SK-N-SH (cell line): Measurements from ENCODE around the gene NEU2. TPM values are rescaled to one million over a fixed set of nuclear protein-coding genes. Genes with fewer than 3 reads are reported as not detected.

Experiments
- CTCF ChIA-PET: fragments of 300-600, 350-600 bp; formaldehyde crosslinking; extraction: SDS; loops from one replicate; lab custom pipeline; 2021; lab: Yijun Ruan, JAX
- POLR2A ChIA-PET: fragments of 350-600 bp; sonication (Branson Sonifier 250); formaldehyde crosslinking; extraction: SDS; loops from one replicate; lab custom pipeline; 2020; ENCODE audit warnings: antibody characterized with exemption, inconsistent platforms; lab: Yijun Ruan, JAX
- DNase-seq: peaks from one replicate; pipeline ENCODE4 v3.0.0; 2012
- H2AFZ ChIP-seq: fragments of 200-600 bp; sonication (generic); 2 replicates; pipeline ENCODE4 v1.8.1; 2016; ENCODE audit warnings: antibody characterized with exemption, mild to moderate bottlenecking, low read depth
- H3F3A ChIP-seq: fragments of 200-600 bp; sonication (generic); replicated peaks from 2 replicates; pipeline ENCODE3; 2016; ENCODE audit warnings: antibody characterized with exemption, mild to moderate bottlenecking; ENCODE audit not compliant: insufficient read depth
- H3K27ac ChIP-seq, 2 experiments: fragments of 200-500 bp in 1 of 2; fragments of 200-600 bp in 1 of 2; sonication (Bioruptor generic) in 1 of 2; sonication (generic), shearing (Covaris generic) in 1 of 2; 2 replicates each; pipeline versions ENCODE4 v1.5.1 to v1.6.1; 2014 to 2016; ENCODE audit warnings: low read depth in 2 of 2, inconsistent platforms in 1 of 2, low read length in 1 of 2, mild to moderate bottlenecking in 1 of 2, mixed read lengths in 1 of 2
- H3K27me3 ChIP-seq: fragments of 200-600 bp; sonication (generic), shearing (Covaris generic); 2 replicates; pipeline ENCODE4 v1.6.1; 2016; ENCODE audit warnings: mixed run types; ENCODE audit not compliant: insufficient read depth
- H3K36me3 ChIP-seq, 2 experiments: fragments of 200-500 bp in 1 of 2; fragments of 200-600 bp in 1 of 2; sonication (Bioruptor generic) in 1 of 2; sonication (generic) in 1 of 2; replicated peaks in 1 of 2; 2 replicates each; pipeline versions ENCODE3 to v1.5.1; 2014 to 2016; ENCODE audit warnings: low read length in 1 of 2, mild to moderate bottlenecking in 1 of 2; ENCODE audit not compliant: insufficient read depth in 2 of 2, control insufficient read depth in 1 of 2
- H3K4me1 ChIP-seq, 2 experiments: fragments of 200-500 bp in 1 of 2; fragments of 200-600 bp in 1 of 2; sonication (Bioruptor generic) in 1 of 2; sonication (generic), shearing (Covaris generic) in 1 of 2; 2 replicates each; pipeline versions ENCODE4 v1.5.1 to v1.6.1; 2014 to 2016; ENCODE audit warnings: low read depth in 1 of 2, low read length in 1 of 2, mixed run types in 1 of 2; ENCODE audit not compliant: insufficient read depth in 2 of 2, control insufficient read depth in 1 of 2
- H3K4me2 ChIP-seq: fragments of 200-600 bp; sonication (generic), shearing (Covaris generic); 2 replicates; pipeline ENCODE4 v1.6.1; 2017; ENCODE audit warnings: mixed run types
- H3K4me3 ChIP-seq, 2 experiments: fragments of 200-500 bp in 1 of 2; fragments of 200-600 bp in 1 of 2; sonication (Bioruptor generic) in 1 of 2; sonication (generic), shearing (Covaris generic) in 1 of 2; 2 replicates each; pipeline versions ENCODE4 v1.5.1 to v1.8.1; 2014 to 2016; ENCODE audit warnings: low read depth in 2 of 2, inconsistent platforms in 1 of 2, low read length in 1 of 2, mild to moderate bottlenecking in 1 of 2, mixed read lengths in 1 of 2, moderate library complexity in 1 of 2
- H3K79me2 ChIP-seq: fragments of 200-600 bp; sonication (generic); 2 replicates; pipeline ENCODE4 v1.8.1; 2017; ENCODE audit warnings: mild to moderate bottlenecking; ENCODE audit not compliant: insufficient read depth
- H3K9ac ChIP-seq: fragments of 200-600 bp; sonication (generic); 2 replicates; pipeline ENCODE4 v1.6.1; 2017; ENCODE audit warnings: mixed run types
- H3K9me2 ChIP-seq: fragments of 200-600 bp; sonication (generic); 2 replicates; pipeline ENCODE4 v1.6.1; 2017; ENCODE audit warnings: mixed run types
- H3K9me3 ChIP-seq: fragments of 200-600 bp; sonication (generic); 2 replicates; pipeline ENCODE4 v1.6.1; 2017; ENCODE audit warnings: mixed run types, mild to moderate bottlenecking, moderate library complexity
- H4K20me1 ChIP-seq: fragments of 200-600 bp; sonication (generic); 2 replicates; pipeline ENCODE4 v1.6.1; 2017; ENCODE audit warnings: mild to moderate bottlenecking, mixed run types; ENCODE audit not compliant: insufficient read depth
- CTCF ChIP-seq: fragments of 200-600 bp; sonication (generic); IDR thresholded peaks from 2 replicates; pipeline ENCODE4 v1.6.1; 2017; ENCODE audit warnings: antibody characterized with exemption, mild to moderate bottlenecking, moderate library complexity
- ELF1 ChIP-seq: IDR thresholded peaks from 2 replicates; pipeline ENCODE4 v1.4.0; 2012
- FOSL2 ChIP-seq: IDR thresholded peaks from 2 replicates; pipeline ENCODE4 v1.4.0; 2012; ENCODE audit warnings: low read depth, mild to moderate bottlenecking, moderate library complexity, borderline replicate concordance
- FOXM1 ChIP-seq: IDR thresholded peaks from 2 replicates; pipeline ENCODE4 v1.4.0; 2012; ENCODE audit warnings: low read depth, mild to moderate bottlenecking
- GATA2 ChIP-seq: sonication (generic); formaldehyde crosslinking; IDR thresholded peaks from 2 replicates; pipeline ENCODE4 v1.5.0; 2020; ENCODE audit warnings: mild to moderate bottlenecking, missing genetic modification reagents
- IRF3 ChIP-seq: fragments of 150-350 bp; IDR thresholded peaks from 2 replicates; pipeline ENCODE4 v1.6.1; 2016; ENCODE audit warnings: mild to moderate bottlenecking, low read depth, low read length
- JUND ChIP-seq: IDR thresholded peaks from 2 replicates; pipeline ENCODE4 v1.4.0; 2012
- MXI1 ChIP-seq: IDR thresholded peaks from 2 replicates; pipeline ENCODE4 v1.6.1; 2012; ENCODE audit warnings: mild to moderate bottlenecking, low read depth, low read length, improper control_type of control experiment
- NFIC ChIP-seq: IDR thresholded peaks from 2 replicates; pipeline ENCODE4 v1.4.0; 2012; ENCODE audit warnings: borderline replicate concordance
- RCOR1 ChIP-seq: fragments of 150-350 bp; IDR thresholded peaks from 2 replicates; pipeline ENCODE4 v1.6.1; 2017; ENCODE audit warnings: antibody characterized with exemption, low read length
- REST ChIP-seq: IDR thresholded peaks from 2 replicates; pipeline ENCODE4 v1.6.1; 2012; ENCODE audit warnings: mild to moderate bottlenecking, low read depth, low read length, moderate library complexity
- RXRA ChIP-seq: IDR thresholded peaks from 2 replicates; pipeline ENCODE4 v1.4.0; 2012; ENCODE audit warnings: low read depth, mild to moderate bottlenecking, borderline replicate concordance
- SMC3 ChIP-seq: IDR thresholded peaks from 2 replicates; pipeline ENCODE4 v1.6.1; 2012; ENCODE audit warnings: low read depth, low read length, improper control_type of control experiment
- TCF12 ChIP-seq: IDR thresholded peaks from 2 replicates; pipeline ENCODE4 v1.4.0; 2012
- USF1 ChIP-seq: IDR thresholded peaks from 2 replicates; pipeline ENCODE4 v1.4.0; 2012; ENCODE audit warnings: low read depth, borderline replicate concordance
- YY1 ChIP-seq: IDR thresholded peaks from 2 replicates; pipeline ENCODE4 v1.4.0; 2012; ENCODE audit warnings: low read depth, mild to moderate bottlenecking
- WGBS: methylation state at CpG from one replicate; pipeline ENCODE4 v1.1.6; 2017; ENCODE audit warnings: low lambda C conversion rate; 5-methylcytosine and 5-hydroxymethylcytosine counted together
- polyA plus RNA-seq, 3 experiments: library from polyadenylated mRNA; depleted of rRNA; stranded (reverse); fragments of >200 nt; gene quantifications; 2 replicates each; pipeline ENCODE4 v1.2.3, GENCODE V29; 2012

The NEU2 gene
- polyA plus RNA-seq, 1 of the 3 experiments (the other 2 are of a cell fraction): not detected

- Histone ChIP-seq H3F3A (no peaks in the 10 kb centered on the region), H3K27me3 (no peaks in the 10 kb centered on the region), H3K4me1 (no peaks in the 10 kb centered on the region), H2AFZ (no peak overlapping the region), H3K36me3 (no peaks in the 10 kb centered on the region), H3K9ac (no peak overlapping the region), H3K79me2 (no peaks in the 10 kb centered on the region), H3K9me3 (no peaks in the 10 kb centered on the region), H4K20me1 (no peaks in the 10 kb centered on the region), H3K4me2 (no peak overlapping the region), H3K27ac (no peak overlapping the region), H3K4me3 (no peak overlapping the region), H3K9me2 (no peaks in the 10 kb centered on the region)
- no peak for DNase-seq
- CTCF ChIA-PET: interaction anchor here (0.8 to 1.2 kb wide), 4 partner anchors 9 to 43 kb away, joined by 3 to 4 read pairs (median 3); no protein-coding TSS in a partner anchor
- POLR2A ChIA-PET: no interaction called here
- TF ChIP-seq MXI1 (no peak), YY1 (no peak)
- WGBS: 100% methylated on average over 1 of the region's 1 CpG
These were observed 20.8 kb upstream of the NEU2 start for GRCh38 chr2:233011702-233012131.

GRCh38 chr2:233012301-233012971 lies 20.0 kb upstream of the NEU2 start:
- no peaks in the 10 kb centered on the region for H3K9me2 ChIP-seq
- TF ChIP-seq REST (no peak), TCF12 (no peak), IRF3 (no peak), FOXM1 (no peak), RCOR1 (no peak), CTCF (no peak), RXRA (no peak), GATA2 (CRISPR knock-in tag) (no peak), ELF1 (no peak), USF1 (no peak), JUND (no peak), SMC3 (no peak), FOSL2 (no peak), NFIC (no peak)
- no peak for DNase-seq
- CTCF ChIA-PET: interaction anchor here (0.8 to 1.2 kb wide), 2 partner anchors 8 to 42 kb away, joined by 3 to 4 read pairs; no protein-coding TSS in a partner anchor
- H2AFZ ChIP-seq: no peak overlapping the region
- H3K4me2 ChIP-seq: no peak overlapping the region
- no peaks in the 10 kb centered on the region for H3K9me3 ChIP-seq
- 75% methylated on average over 10 of the region's 12 CpGs for WGBS
- H3K36me3 ChIP-seq: no peaks in the 10 kb centered on the region
- H3K9ac ChIP-seq: no peak overlapping the region
- H4K20me1 ChIP-seq: no peaks in the 10 kb centered on the region
- no peak overlapping the region for H3K27ac ChIP-seq
- no peaks in the 10 kb centered on the region for H3K4me1 ChIP-seq
- POLR2A ChIA-PET: no interaction called here
- no peaks in the 10 kb centered on the region for H3K79me2 ChIP-seq
- H3K27me3 ChIP-seq: no peaks in the 10 kb centered on the region
- H3F3A ChIP-seq: no peaks in the 10 kb centered on the region
- no peak overlapping the region for H3K4me3 ChIP-seq
